ENCODE data around the gene UROS. TPM values are rescaled to one million over a fixed set of nuclear protein-coding genes. Genes with fewer than 3 reads are reported as not detected.
A peak's percentile ranks its signal among the peaks of the same experiment; 100 is the strongest.

UROS gene
- total RNA-seq, 2 experiments from 2014 or later: 30.9 to 35.4 TPM

DNA sequence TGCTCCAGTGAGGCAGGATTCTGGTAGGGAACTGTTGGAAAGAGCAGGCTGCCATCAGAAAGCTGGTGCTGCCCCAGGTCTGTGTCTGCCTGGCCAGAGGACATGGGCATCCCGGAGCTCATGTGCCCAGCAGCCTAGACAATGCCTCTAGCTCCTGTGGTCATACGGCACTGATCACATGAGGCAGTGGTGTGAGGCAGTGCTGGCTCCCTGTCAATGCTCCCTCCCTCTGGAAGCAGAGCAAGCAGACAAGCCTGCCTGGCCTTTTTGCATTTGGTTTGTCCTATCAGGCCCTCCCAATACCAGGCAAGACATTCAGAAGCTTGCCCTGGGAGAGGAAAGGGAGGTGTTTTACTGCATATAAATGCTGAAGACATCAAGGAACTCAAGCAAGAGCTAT lies 27.9 kb downstream of the UROS start:
- CTCF ChIA-PET: interaction anchor here (1.4 kb wide), 1 partner anchor 40 kb away, joined by 3 read pairs; no protein-coding TSS in a partner anchor
- no peaks in the 10 kb centered on the region for H3K4me1 Mint-ChIP-seq (ENCODE audit: low read depth)
- H3K9me3 Mint-ChIP-seq: no peaks in the 10 kb centered on the region
- TF ChIP-seq, protein P1, sequence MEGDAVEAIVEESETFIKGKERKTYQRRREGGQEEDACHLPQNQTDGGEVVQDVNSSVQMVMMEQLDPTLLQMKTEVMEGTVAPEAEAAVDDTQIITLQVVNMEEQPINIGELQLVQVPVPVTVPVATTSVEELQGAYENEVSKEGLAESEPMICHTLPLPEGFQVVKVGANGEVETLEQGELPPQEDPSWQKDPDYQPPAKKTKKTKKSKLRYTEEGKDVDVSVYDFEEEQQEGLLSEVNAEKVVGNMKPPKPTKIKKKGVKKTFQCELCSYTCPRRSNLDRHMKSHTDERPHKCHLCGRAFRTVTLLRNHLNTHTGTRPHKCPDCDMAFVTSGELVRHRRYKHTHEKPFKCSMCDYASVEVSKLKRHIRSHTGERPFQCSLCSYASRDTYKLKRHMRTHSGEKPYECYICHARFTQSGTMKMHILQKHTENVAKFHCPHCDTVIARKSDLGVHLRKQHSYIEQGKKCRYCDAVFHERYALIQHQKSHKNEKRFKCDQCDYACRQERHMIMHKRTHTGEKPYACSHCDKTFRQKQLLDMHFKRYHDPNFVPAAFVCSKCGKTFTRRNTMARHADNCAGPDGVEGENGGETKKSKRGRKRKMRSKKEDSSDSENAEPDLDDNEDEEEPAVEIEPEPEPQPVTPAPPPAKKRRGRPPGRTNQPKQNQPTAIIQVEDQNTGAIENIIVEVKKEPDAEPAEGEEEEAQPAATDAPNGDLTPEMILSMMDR (IDR thresholded peaks at IDR 0.05): no peak
- intact Hi-C loops (cut with micrococcal nuclease): no loop called here
- no peak overlapping the region for H3K27ac Mint-ChIP-seq
- POLR2A ChIA-PET: interaction anchor here (0.6 to 1.8 kb wide), 3 partner anchors 13 to 552 kb away, joined by 3 read pairs; no protein-coding TSS in a partner anchor
- H3K36me3 Mint-ChIP-seq (ENCODE audit: low read depth): peaks cover 15% of the 10 kb centered on the region
- no peak for DNase-seq
- ATAC-seq: no peak
- no peak overlapping the region for H3K4me3 Mint-ChIP-seq
- no peaks in the 10 kb centered on the region for H3K27me3 Mint-ChIP-seq

DNA sequence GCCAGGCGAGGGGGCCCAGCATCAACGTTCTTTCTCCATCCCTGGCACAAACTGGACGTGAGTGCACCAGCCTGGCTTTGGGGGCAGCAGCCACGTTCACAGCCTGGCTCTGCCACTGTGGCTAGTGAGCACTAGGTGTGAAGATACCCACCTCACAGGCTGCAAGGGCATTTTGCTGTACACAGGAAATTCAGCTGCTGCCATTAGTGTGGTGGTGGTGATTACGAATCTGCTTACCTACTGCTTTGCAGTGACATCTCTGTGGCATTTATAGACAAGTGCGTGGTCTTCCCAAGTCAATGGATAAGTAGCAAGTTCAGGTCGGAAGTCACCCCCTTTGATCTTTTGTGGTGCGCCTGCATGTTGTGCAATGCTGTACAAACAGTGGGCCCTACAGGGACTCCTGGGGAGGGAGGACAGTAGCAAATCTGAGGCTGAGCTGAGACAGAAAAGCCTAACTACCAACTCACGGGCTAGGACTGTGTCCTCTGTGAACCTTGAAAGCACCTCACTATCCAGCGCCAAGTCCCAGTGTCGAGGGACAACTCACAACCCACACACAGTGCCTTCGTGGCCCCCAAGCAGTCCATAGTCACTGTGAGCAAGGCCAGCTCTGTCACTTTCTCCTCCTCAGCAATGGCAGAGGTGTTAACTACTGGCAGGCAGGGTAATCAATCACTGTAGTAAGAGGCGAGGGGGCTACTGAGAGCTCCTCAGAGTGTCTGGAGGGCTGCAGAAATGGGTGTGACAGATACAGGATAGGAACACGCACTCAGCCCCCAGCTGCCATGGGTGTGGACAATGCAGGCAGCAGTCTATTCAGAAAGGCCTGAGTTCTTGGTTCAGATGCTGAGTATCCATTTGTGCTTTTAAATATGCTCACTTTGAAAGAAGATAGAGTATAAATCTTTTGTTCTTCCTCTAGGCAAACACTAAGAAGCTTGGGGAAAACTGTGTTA lies 30.4 kb downstream of the UROS start:
- DNase-seq (no peak), ATAC-seq (peak; percentile 30)
- peak overlapping the region; percentile 34 for H3K27ac Mint-ChIP-seq
- TF ChIP-seq, protein P1 (IDR thresholded peaks at IDR 0.05): no peak
- peaks cover 16% of the 10 kb centered on the region for H3K4me1 Mint-ChIP-seq (ENCODE audit: low read depth)
- peaks cover 26% of the 10 kb centered on the region for H3K36me3 Mint-ChIP-seq (ENCODE audit: low read depth)
- H3K9me3 Mint-ChIP-seq: no peaks in the 10 kb centered on the region
- intact Hi-C loops (cut with micrococcal nuclease): no loop called here
- CTCF ChIA-PET: no interaction called here
- no peaks in the 10 kb centered on the region for H3K27me3 Mint-ChIP-seq
- POLR2A ChIA-PET: no interaction called here
- H3K4me3 Mint-ChIP-seq: no peak overlapping the region

DNA sequence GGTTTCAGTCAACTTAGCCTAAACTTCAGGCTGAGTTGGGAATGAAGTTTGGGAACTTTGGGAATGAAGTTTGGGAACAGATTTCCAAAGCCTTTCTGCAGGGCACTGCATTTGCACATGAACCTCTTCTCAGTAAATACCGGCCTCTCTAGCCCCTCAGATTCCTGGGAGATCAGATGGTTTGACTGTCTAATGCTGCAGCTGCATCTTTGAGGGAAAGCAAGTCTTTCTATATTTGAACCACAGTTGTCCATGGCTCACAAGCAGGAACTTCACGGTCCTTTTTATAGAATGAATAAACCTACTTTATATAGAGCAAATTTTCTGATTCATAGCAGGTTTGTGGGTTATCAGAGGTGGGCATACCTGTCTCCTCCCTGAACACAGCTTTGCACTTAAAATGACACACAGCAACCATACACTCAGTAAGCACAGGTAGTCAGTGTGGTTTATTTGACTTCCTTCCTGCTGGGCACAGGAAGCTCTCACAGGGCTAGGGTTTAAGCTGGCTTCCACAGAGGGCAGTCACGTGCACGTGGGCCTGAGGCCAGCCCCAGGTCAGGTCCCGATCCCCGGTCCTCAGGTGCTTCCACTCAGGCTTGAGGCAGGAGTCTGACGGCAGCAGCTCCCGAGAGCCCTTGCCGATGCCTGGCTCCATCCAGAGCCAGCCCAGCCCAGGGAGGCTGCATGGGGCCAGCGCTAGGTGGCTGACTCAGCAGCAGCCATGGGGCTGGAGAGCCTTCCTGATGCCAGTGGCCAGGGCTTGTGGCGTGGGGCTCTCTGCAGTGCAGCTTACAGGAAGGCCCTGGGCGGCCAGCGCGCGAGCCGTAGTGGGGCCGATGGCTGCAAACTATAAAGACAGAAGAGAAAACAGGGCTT lies 34.7 kb downstream of the UROS start:
- POLR2A ChIA-PET: no interaction called here
- TF ChIP-seq, protein P1 (IDR thresholded peaks at IDR 0.05): no peak

DNA sequence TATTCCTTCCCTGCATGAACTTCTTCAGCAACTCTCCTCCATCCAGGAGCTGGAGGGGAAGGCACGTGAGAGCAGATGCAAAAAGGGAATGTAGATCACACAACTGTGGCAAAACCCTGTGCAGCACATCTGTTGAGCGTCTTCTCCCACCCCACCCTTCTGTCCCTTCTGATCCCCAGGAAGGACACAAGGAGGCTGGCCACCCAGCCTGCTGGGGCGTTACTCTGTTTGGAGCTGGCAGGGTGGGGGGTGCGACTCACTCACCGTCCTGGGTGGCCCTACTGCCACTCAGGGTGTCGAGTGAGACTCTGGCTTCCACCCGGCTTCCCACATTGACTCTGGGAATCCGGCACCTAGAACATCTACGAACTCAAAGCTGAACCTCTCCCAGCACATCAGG lies 37.3 kb downstream of the UROS start:
- H3K9me3 Mint-ChIP-seq: no peaks in the 10 kb centered on the region
- H3K27ac Mint-ChIP-seq: no peak overlapping the region
- POLR2A ChIA-PET: no interaction called here
- DNase-seq (no peak), ATAC-seq (no peak)
- CTCF ChIA-PET: no interaction called here
- H3K4me1 Mint-ChIP-seq (ENCODE audit: low read depth): peaks cover 26% of the 10 kb centered on the region
- no peaks in the 10 kb centered on the region for H3K27me3 Mint-ChIP-seq
- no peak overlapping the region for H3K4me3 Mint-ChIP-seq
- H3K36me3 Mint-ChIP-seq (ENCODE audit: low read depth): peaks cover 12% of the 10 kb centered on the region
- intact Hi-C loops (cut with micrococcal nuclease): no loop called here
- TF ChIP-seq, protein P1 (IDR thresholded peaks at IDR 0.05): no peak

More for the DNA sequence above, 34.7 kb downstream of the UROS start:
- Mint-ChIP-seq H3K27ac (peak overlapping the region; percentile 73), H3K27me3 (no peaks in the 10 kb centered on the region), H3K36me3 (ENCODE audit: low read depth) (peaks cover 24% of the 10 kb centered on the region), H3K4me3 (no peak overlapping the region), H3K4me1 (ENCODE audit: low read depth) (peaks cover 26% of the 10 kb centered on the region), H3K9me3 (no peaks in the 10 kb centered on the region)
- DNase-seq (peak; percentile 3), ATAC-seq (peak; percentile 74)
- CTCF ChIA-PET: no interaction called here
- intact Hi-C loops (cut with micrococcal nuclease): no loop called here
